ENCODE data around the gene IGFBP5. TPM values are rescaled to one million over a fixed set of nuclear protein-coding genes. Genes with fewer than 3 reads are reported as not detected.

IGFBP5 gene
- total RNA-seq, 1 experiment from 2014 or later, result 157 TPM

DNA sequence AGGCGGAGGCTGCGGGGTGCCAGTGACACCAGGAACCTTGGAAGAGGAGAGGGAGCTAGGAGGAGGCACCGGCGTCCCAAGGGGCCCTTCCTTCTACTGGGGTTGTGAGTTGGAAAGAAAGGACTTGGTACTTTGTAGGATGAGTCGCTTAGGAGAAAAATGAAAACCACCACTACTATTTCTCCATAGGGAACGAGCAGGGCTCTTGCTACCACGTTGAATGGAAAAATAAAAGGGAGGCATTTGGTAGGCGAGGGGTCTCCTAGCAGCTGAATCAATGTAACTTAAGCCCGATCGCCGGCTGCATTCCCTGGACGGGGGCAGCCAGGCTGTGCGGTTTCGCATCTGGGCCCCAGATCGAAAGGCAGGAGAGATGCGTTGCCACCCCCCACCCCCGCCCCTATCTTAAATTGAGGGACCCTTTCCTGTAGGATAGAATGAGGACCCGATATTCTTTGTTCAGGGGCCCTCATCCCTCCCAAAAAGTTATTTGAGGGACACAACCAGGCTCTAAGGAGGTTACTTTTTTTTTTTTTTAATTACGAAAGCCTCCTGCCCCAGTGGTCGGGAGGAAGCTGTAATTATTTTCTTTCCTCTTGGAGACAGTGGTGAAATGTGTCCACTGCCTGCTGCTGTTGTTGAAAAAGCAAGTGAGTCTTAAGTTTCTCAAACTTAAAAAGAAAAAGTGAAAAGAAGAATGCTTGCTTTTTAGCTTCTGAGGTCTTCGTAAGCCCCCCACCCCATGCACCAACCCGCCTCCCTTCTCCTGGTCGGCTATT is 60.8 kb downstream of the IGFBP5 start:
- Histone ChIP-seq H2AFZ (ENCODE audit: low read length) (peak overlapping the region; percentile 96), H3K9ac (ENCODE audit: low read length) (peak overlapping the region; percentile 65), H3K36me3 (ENCODE audit: low read depth, low read length) (no peaks in the 10 kb centered on the region), H3K4me3 (ENCODE audit: low read length) (peak overlapping the region; percentile 95), H3K27ac (ENCODE audit: low read length) (no peak overlapping the region), H4K20me1 (ENCODE audit: low read length) (no peaks in the 10 kb centered on the region), H3K79me2 (ENCODE audit: low read length) (peaks cover 28% of the 10 kb centered on the region), H3K9me3 (ENCODE audit: low read length) (no peaks in the 10 kb centered on the region), H3K9me2 (replicated peaks; ENCODE audit: low read length) (no peaks in the 10 kb centered on the region), H3K27me3 (ENCODE audit: low read length) (peaks cover 9% of the 10 kb centered on the region), H3K4me1 (ENCODE audit: insufficient read depth, low read length) (peaks cover 32% of the 10 kb centered on the region), H3F3A (ENCODE audit: low read length, unreplicated experiment) (no peaks in the 10 kb centered on the region), H3K4me2 (ENCODE audit: low read length) (peak overlapping the region; percentile 99)
- DNase-seq (no peak), ATAC-seq (no peak)
- no TSS peak for BruUV-seq (replicated peaks)
- intact Hi-C loops (cut with micrococcal nuclease), result no loop called here
- POLR2A ChIA-PET (ENCODE audit: unreplicated experiment), result no interaction called here
- CTCF ChIA-PET, result interaction anchor here (0.7 kb wide), 1 partner anchor 51 kb away, joined by 7 read pairs; no protein-coding TSS in a partner anchor
- TF ChIP-seq CTCF (conservative IDR thresholded peaks at IDR 0.05; ENCODE audit: low read depth, low read length), result no peak
- TF ChIP-seq EZH2 (IDR thresholded peaks at IDR 0.05; ENCODE audit: low read length, unreplicated experiment), result no peak
- no peak for TF ChIP-seq EZH2phosphoT487 (IDR thresholded peaks at IDR 0.05; ENCODE audit: borderline replicate concordance, low read length)

DNA sequence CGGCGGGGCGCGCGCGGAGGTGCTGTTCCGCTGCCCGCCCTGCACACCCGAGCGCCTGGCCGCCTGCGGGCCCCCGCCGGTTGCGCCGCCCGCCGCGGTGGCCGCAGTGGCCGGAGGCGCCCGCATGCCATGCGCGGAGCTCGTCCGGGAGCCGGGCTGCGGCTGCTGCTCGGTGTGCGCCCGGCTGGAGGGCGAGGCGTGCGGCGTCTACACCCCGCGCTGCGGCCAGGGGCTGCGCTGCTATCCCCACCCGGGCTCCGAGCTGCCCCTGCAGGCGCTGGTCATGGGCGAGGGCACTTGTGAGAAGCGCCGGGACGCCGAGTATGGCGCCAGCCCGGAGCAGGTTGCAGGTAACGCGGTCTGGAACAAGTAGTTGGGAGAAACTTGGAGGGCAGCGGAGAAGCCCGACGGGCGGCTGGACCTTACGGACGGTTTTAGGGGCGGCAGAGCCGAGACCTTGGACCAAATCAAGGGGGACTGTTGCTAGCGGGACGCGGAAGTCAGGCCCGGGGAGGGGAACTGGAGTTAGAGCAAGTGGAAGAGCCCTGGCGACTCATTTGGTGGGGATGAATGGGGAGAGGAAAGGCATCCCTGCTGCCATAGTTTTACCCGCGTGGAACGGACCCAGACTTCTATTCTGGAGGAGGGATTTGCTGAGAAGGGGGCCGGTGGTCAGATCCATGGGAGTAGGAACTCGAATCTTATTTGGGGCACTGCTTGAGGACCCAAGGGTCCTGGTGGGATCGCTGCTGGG is 61.6 kb downstream of the IGFBP5 start:
- POLR2A ChIA-PET (ENCODE audit: unreplicated experiment), result no interaction called here
- TF ChIP-seq EZH2phosphoT487 (IDR thresholded peaks at IDR 0.05; ENCODE audit: borderline replicate concordance, low read length) (no peak), CTCF (conservative IDR thresholded peaks at IDR 0.05; ENCODE audit: low read depth, low read length) (no peak), EZH2 (IDR thresholded peaks at IDR 0.05; ENCODE audit: low read length, unreplicated experiment) (peak; percentile 12)
- H3K9me2 ChIP-seq (replicated peaks; ENCODE audit: low read length), result no peaks in the 10 kb centered on the region
- ATAC-seq (peak; percentile 35), DNase-seq (peak; percentile 25)
- CTCF ChIA-PET, result no interaction called here
- no peak overlapping the region for H3K27ac ChIP-seq (ENCODE audit: low read length)
- H3K79me2 ChIP-seq (ENCODE audit: low read length), result peaks cover 28% of the 10 kb centered on the region
- no peaks in the 10 kb centered on the region for H3K9me3 ChIP-seq (ENCODE audit: low read length)
- peak overlapping the region; percentile 99 for H3K4me2 ChIP-seq (ENCODE audit: low read length)
- intact Hi-C loops (cut with micrococcal nuclease), result no loop called here
- peak overlapping the region; percentile 95 for H3K4me3 ChIP-seq (ENCODE audit: low read length)
- H3K36me3 ChIP-seq (ENCODE audit: low read depth, low read length), result no peaks in the 10 kb centered on the region
- H3K9ac ChIP-seq (ENCODE audit: low read length), result peak overlapping the region; percentile 65
- H2AFZ ChIP-seq (ENCODE audit: low read length), result peak overlapping the region; percentile 96
- no peaks in the 10 kb centered on the region for H3F3A ChIP-seq (ENCODE audit: low read length, unreplicated experiment)
- no peaks in the 10 kb centered on the region for H4K20me1 ChIP-seq (ENCODE audit: low read length)
- peaks cover 9% of the 10 kb centered on the region for H3K27me3 ChIP-seq (ENCODE audit: low read length)
- peaks cover 32% of the 10 kb centered on the region for H3K4me1 ChIP-seq (ENCODE audit: insufficient read depth, low read length)
- BruUV-seq (replicated peaks), result no TSS peak

Data from PC-3 (cell line).